GM21723 (cell line): ENCODE data around the gene TRMO.

ENCODE experiments used
- ATAC-seq: cut with Tn5 transposase; IDR thresholded peaks from one replicate; pipeline ENCODE4 v1.9.1; 2021; ENCODE audit warnings: mild to moderate bottlenecking, moderate library complexity; ENCODE audit not compliant: unreplicated experiment

Gene TRMO

DNA sequence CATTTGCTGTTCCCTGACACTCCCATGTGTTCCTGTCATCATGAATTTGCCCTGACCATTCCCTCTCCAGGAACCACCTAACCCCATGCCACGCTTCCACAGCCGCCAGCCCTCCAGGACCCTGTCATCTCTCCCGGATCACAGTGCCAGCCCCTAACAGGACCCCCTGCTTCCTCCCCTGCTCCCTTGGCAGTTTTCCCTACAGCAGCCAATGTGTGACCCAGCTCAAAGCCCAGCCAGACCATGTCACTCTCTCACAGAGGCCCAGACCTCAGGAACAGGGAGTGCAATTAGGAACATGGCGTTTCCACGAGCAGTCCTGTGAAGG lies 61.2 kb downstream of the TRMO start:
- ATAC-seq: no peak

DNA sequence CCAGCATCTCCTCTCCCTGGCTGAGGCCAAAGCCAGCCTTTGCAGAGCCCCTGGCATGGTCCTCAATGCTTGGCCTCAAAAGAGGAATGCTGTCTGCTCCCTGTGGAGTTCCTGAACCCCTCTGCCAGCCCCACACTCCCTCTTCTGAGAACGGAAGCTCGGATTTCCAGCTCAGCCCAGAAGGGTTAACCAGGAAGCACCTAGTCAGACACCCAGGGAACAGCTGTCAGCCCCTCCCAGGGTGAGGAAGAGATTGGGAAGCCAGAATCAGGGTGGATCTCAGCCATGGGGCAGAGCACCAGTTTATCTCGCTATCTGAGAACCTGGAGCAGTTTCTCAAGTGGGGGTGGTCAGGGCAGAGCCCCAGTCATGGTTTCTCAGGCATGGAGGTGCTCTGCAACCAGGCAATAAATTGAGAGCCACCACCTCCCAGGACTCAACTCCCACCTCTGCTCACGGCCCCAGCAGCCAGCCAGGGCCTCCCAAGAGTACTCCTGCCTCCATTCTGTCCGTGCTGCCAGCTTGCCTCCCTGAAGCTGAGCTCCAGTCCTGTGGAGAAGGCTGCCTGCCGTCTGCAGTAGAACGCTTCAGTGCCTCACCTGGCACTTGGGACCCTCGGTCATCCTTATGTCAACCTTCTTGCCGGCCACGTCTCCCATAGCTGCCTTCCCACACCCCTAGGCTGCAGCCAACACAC lies 61.7 kb downstream of the TRMO start:
- ATAC-seq: no peak

DNA sequence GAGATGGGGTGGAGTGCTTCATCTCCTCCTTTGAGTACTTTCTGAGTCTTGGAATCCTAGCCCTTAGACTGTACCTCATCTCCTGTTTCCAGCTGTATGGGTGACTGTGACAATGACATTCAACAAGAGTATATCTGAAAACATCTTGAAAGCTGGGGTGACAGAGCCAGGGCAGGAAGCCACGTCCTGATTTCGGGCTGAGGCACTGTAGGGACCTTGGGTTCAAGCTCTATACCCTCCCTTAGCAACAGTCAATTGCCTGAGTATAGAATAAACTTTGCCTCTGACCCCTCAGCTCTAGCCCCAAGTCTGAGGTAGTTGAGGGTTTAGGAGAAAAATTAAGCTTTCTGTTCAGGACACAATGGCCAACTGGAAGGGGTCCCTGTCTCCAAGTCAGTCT lies 63.0 kb downstream of the TRMO start:
- ATAC-seq: no peak

DNA sequence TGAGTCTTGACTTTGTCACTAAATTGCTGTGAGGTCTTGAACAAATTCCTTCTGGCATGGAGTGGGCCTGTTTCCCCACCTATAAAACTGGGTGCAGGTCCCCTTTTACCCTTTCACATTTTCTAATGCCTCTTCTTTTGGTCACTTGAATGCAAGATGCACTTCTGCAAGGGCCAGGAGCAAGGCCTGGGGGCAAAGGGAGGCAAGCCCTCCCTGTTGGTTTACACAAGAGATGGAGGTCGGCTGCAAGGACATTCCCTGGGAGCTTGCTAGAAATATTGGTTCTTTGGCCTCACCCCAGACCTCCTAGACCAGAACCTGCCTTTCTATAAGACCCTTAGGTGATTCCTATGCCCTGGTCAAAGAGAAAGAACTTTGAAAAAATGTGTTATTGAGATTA lies 63.5 kb downstream of the TRMO start:
- no peak for ATAC-seq

DNA sequence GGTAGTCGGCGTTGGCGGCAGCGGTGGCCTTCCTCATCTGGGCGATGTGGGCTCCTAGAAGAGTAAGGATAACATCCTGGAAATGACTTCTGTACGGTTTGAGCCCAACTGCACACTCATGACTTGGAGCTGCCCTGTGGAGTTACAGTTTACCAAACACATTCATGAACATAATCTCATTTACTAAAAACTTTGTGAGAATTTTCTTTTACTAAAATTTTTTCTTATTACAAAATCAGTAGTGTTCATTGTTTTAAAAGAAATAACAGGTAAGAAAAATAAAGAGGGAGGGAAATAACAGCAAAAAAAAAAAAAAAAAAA lies 63.9 kb downstream of the TRMO start:
- no peak for ATAC-seq

DNA sequence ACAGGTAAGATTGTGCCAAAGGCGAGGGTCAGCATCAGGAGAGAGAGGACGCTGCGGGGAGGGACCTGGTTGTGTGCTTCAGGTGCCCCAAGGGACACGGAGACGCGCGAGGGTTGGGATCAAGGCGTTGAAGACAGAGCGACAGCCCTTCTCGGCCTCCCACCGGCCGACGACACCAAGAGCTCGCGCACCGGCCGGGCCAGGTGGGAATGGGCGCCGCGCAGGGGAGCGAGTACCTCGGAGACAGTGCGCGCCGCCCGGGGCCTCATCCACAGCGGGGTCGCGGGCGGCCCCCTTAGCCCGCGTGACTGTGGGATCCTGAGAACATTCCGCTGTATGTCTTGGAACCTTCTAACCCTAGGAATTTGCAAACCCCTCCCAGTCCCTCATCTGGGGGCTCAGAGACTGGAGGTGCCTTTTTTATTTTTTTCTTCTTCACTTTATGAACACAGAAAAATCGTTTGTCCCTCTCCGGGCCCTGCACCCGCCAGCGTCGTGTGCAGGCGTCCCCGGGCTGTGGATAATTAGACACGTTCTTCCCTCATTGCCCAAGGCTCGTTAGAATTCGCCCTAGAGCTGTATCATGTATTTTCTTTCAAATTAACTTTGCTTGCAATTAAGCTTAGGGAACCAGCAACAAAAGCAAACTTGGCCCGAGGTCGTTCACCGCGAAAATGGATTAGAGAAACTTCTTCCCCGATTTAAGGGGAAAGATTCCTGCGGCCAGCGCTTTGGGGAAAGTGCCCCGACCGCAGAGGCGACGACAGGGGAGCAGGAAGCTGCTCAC lies 64.5 kb downstream of the TRMO start:
- no peak for ATAC-seq

DNA sequence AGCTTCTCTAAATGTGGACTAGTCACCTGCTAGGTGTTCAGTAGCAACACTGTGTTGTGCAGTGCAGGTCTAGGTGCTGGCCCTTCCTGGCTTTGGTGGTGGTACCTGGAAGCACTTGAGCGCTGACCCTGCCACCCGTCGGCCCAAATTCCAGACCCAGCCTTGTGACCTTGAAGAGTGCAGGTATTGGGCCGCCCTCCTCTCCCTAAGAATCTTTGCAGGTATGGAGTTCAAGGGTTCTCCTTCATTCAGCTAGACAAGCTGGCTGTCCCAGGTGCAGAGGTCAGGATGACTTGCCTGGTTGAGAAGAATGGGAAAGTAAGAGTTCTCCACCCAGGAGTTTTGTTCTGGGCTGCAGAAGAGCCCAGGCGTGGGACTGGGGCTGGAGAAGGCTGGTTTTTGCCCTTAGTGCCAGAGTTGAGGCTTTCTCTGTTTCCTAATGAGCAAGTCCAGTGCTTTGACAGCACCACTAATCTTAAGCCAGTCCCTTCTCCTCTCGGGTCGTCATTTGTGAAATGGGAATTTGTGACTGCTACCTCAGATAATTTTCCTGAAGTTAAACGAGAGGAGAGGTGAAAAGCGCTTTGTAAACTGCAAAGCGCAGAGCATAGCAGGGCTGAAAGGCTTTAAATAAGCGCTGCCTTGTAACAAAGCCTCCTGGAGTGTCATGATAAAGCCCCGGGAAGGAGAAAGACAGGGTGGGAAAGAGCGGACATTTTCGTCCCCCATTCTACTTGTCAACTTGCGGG lies 65.3 kb downstream of the TRMO start:
- ATAC-seq: no peak

DNA sequence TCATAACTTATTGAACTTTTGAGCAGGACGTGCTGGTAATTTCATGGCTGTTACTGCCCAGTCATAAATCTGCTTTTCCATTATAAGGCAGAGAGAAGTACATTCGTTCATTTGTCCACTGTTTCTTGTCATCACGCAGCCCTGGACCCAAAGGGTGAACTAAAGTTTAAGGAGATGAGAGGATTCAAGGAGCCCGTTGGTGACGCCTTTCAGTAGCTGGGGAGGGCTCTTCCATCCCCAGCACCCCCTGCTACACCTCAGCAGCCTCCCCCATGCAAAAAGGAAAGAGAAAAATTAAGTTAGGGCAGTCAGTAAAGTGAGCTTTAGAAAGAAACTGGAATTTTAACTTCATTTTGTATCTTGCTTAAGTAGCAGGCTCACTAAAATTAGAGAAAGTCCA lies 66.4 kb downstream of the TRMO start:
- ATAC-seq: no peak

DNA sequence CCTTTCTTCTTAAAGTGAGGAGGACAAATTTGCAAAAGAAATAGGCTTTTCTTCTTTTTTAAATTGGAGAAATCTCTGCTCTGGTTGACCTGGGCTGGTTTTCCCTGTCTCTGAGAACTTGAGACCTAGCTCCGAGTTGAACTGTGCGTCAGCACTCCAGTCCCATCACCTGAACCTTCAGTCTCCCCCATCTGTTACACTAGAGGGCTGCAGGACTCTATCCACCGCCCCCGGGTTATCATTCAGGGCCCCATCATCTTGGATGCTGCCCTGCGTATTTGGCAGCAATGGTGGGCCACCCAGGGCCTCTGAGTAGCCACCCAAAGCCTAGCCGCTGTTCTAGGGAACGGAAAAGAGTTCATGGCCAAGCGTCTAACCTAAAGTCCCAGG lies 66.8 kb downstream of the TRMO start:
- no peak for ATAC-seq

DNA sequence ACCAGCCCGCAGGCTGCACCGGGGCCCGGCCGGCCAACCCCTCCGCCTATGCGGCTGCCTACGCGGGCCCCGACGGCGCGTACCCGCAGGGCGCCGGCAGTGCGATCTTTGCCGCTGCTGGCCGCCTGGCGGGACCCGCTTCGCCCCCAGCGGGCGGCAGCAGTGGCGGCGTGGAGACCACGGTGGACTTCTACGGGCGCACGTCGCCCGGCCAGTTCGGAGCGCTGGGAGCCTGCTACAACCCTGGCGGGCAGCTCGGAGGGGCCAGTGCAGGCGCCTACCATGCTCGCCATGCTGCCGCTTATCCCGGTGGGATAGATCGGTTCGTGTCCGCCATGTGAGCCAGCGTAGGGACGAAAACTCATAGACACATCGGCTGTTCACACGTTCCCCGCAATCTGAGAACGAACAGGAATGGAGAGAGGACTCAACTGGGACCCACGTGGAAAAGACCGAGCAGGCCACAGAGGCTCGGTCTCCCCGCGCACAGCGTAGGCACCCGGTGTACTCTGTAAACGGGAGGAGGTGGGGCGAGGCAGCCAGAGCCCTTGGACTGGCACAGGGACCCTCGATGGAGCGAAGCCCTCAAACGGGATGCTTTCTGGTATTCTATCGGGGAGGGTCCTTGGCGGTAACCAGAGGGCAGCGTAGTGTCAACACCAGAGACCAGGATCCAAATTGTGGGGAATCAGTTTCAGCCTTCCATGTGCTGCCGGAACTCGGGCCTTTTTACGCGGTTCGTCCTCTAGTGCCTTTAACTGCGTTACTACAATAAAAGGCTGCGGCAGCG lies 67.4 kb downstream of the TRMO start:
- no peak for ATAC-seq
